Gastroesophageal sphincter (tissue), 3 donors: ENCODE data around the gene GIPC3.

Experiments
- CTCF ChIP-seq, 4 experiments: fragments of 200-600 bp in 2 of 4; fragments of 450-650 bp in 2 of 4; sonication (generic) in 1 of 4; IDR thresholded peaks; one replicate each; pipeline ENCODE4 v1.5.1; 2017 to 2019; ENCODE audit warnings: antibody characterized with exemption in 4 of 4, mild to moderate bottlenecking in 2 of 4, moderate library complexity in 2 of 4
- POLR2A ChIP-seq, 2 donors: fragments of 450-650 bp; IDR thresholded peaks; one replicate each; pipeline ENCODE4 v1.6.1; 2017; ENCODE audit warnings: antibody characterized with exemption in 2 of 2, mild to moderate bottlenecking in 2 of 2, moderate library complexity in 1 of 2

GRCh38 chr19:3632098-3632497 is 46.8 kb downstream of the GIPC3 start:
- TF ChIP-seq CTCF (IDR thresholded peaks at IDR 0.05) = no peak
- no peak for TF ChIP-seq POLR2A (IDR thresholded peaks at IDR 0.05)
